ENCODE data around the gene ABCD4. TPM values are rescaled to one million over a fixed set of nuclear protein-coding genes. Genes with fewer than 3 reads are reported as not detected.
A peak's percentile ranks its signal among the peaks of the same experiment; 100 is the strongest.
"Not testable (repeated sequence)": the region's sequence is repeated elsewhere in the genome, so short reads cannot be mapped to it uniquely, and the experiment has no call there.

Gene ABCD4
- total RNA-seq, 2 donors from 2014 or later: 51.2 to 56.6 TPM

GRCh38 chr14:74292061-74292460 is 10.7 kb downstream of the ABCD4 start:
- Mint-ChIP-seq H3K36me3 (ENCODE audit: insufficient read depth in 2 of 2) (peaks cover 3 to 6% of the 10 kb centered on the region in 2 donors), H3K4me1 (ENCODE audit: low read depth) (no peaks in the 10 kb centered on the region), H3K9me3 (no peaks in the 10 kb centered on the region), H3K27me3 (ENCODE audit: low read depth) (no peaks in the 10 kb centered on the region), H3K27ac (no peak overlapping the region), H3K4me3 (no peak overlapping the region)
- ATAC-seq (replicated peaks in 1 of 2): no peak
- DNase-seq: no peak

- no peak for ATAC-seq (replicated peaks in 1 of 2)
- DNase-seq: peak in 1 of 2 donors; percentile 8
Observed at GRCh38 chr14:74290415-74290814, 12.3 kb downstream of the ABCD4 start.

GRCh38 chr14:74289801-74290200 is 12.9 kb downstream of the ABCD4 start:
- H3K9me3 Mint-ChIP-seq: no peaks in the 10 kb centered on the region
- H3K27ac Mint-ChIP-seq: no peak overlapping the region
- no peak overlapping the region for H3K4me3 Mint-ChIP-seq
- no peak for DNase-seq
- no peaks in the 10 kb centered on the region for H3K27me3 Mint-ChIP-seq (ENCODE audit: low read depth)
- no peak for ATAC-seq (replicated peaks in 1 of 2)
- peaks cover 9 to 13% of the 10 kb centered on the region in 2 donors for H3K36me3 Mint-ChIP-seq (ENCODE audit: insufficient read depth in 2 of 2)
- no peaks in the 10 kb centered on the region for H3K4me1 Mint-ChIP-seq (ENCODE audit: low read depth)

More at GRCh38 chr14:74290415-74290814, 12.3 kb downstream of the ABCD4 start:
- Mint-ChIP-seq H3K9me3 (no peaks in the 10 kb centered on the region), H3K36me3 (ENCODE audit: insufficient read depth in 2 of 2) (peaks cover 9 to 13% of the 10 kb centered on the region in 2 donors), H3K4me1 (ENCODE audit: low read depth) (no peaks in the 10 kb centered on the region), H3K27me3 (ENCODE audit: low read depth) (no peaks in the 10 kb centered on the region), H3K27ac (no peak overlapping the region), H3K4me3 (no peak overlapping the region)

- ATAC-seq (replicated peaks in 1 of 2): no peak
- Mint-ChIP-seq H3K27me3 (ENCODE audit: low read depth) (no peaks in the 10 kb centered on the region), H3K4me1 (ENCODE audit: low read depth) (no peaks in the 10 kb centered on the region), H3K9me3 (no peaks in the 10 kb centered on the region), H3K27ac (no peak overlapping the region), H3K4me3 (no peak overlapping the region), H3K36me3 (ENCODE audit: insufficient read depth in 2 of 2) (peaks cover 12 to 14% of the 10 kb centered on the region in 2 donors)
- no peak for DNase-seq
Observed at GRCh38 chr14:74286736-74287135, 16.0 kb downstream of the ABCD4 start.

- Mint-ChIP-seq H3K4me1 (ENCODE audit: low read depth) (no peaks in the 10 kb centered on the region), H3K27me3 (ENCODE audit: low read depth) (no peaks in the 10 kb centered on the region), H3K9me3 (peaks cover 1 to 3% of the 10 kb centered on the region in 2 donors), H3K36me3 (ENCODE audit: insufficient read depth in 2 of 2) (peaks cover 9% of the 10 kb centered on the region in 2 donors), H3K4me3 (no peak overlapping the region), H3K27ac (no peak overlapping the region)
- no peak for ATAC-seq (replicated peaks in 1 of 2)
- DNase-seq: no peak
Observed at GRCh38 chr14:74281069-74281468, 21.7 kb downstream of the ABCD4 start.

- Mint-ChIP-seq H3K27me3 (ENCODE audit: low read depth) (no peaks in the 10 kb centered on the region), H3K27ac (no peak overlapping the region), H3K9me3 (peaks cover 1 to 3% of the 10 kb centered on the region in 2 donors), H3K4me3 (no peak overlapping the region), H3K36me3 (ENCODE audit: insufficient read depth in 2 of 2) (peaks cover 3 to 4% of the 10 kb centered on the region in 2 donors), H3K4me1 (ENCODE audit: low read depth) (no peaks in the 10 kb centered on the region)
- ATAC-seq (replicated peaks in 1 of 2) (no peak), DNase-seq (no peak)
Observed at GRCh38 chr14:74278080-74278479, 24.7 kb downstream of the ABCD4 start.

- Mint-ChIP-seq H3K36me3 (ENCODE audit: insufficient read depth in 2 of 2) (peaks cover 0 to 3% of the 10 kb centered on the region in 2 donors), H3K4me1 (ENCODE audit: low read depth) (no peaks in the 10 kb centered on the region), H3K9me3 (peaks cover 1 to 3% of the 10 kb centered on the region in 2 donors), H3K27ac (no peak overlapping the region), H3K4me3 (no peak overlapping the region), H3K27me3 (ENCODE audit: low read depth) (no peaks in the 10 kb centered on the region)
- no peak for DNase-seq
- peak in 1 of 2 donors; percentile 18 for ATAC-seq (replicated peaks in 1 of 2)
Observed at GRCh38 chr14:74275241-74275841, 27.4 kb downstream of the ABCD4 start.

- H3K4me1 Mint-ChIP-seq (ENCODE audit: low read depth): no peaks in the 10 kb centered on the region
- no peak overlapping the region for H3K27ac Mint-ChIP-seq
- H3K27me3 Mint-ChIP-seq (ENCODE audit: low read depth): no peaks in the 10 kb centered on the region
- no peak overlapping the region for H3K4me3 Mint-ChIP-seq
- H3K36me3 Mint-ChIP-seq (ENCODE audit: insufficient read depth in 2 of 2): no peaks in the 10 kb centered on the region
- H3K9me3 Mint-ChIP-seq: no peaks in the 10 kb centered on the region
- DNase-seq: no peak
- ATAC-seq (replicated peaks in 1 of 2): no peak
Observed at GRCh38 chr14:74271365-74271764, 31.4 kb downstream of the ABCD4 start.

GRCh38 chr14:74270382-74271177 is 32.2 kb downstream of the ABCD4 start:
- not testable (repeated sequence) for H3K4me3 Mint-ChIP-seq; H3K36me3 Mint-ChIP-seq (ENCODE audit: insufficient read depth in 2 of 2); ATAC-seq (replicated peaks in 1 of 2); H3K27ac Mint-ChIP-seq; DNase-seq; H3K9me3 Mint-ChIP-seq; H3K4me1 Mint-ChIP-seq (ENCODE audit: low read depth); H3K27me3 Mint-ChIP-seq (ENCODE audit: low read depth)

- H3K4me1 Mint-ChIP-seq (ENCODE audit: low read depth): no peaks in the 10 kb centered on the region
- no peaks in the 10 kb centered on the region for H3K27me3 Mint-ChIP-seq (ENCODE audit: low read depth)
- H3K27ac Mint-ChIP-seq: no peak overlapping the region
- no peaks in the 10 kb centered on the region for H3K9me3 Mint-ChIP-seq
- H3K4me3 Mint-ChIP-seq: no peak overlapping the region
- ATAC-seq (replicated peaks in 1 of 2) (no peak), DNase-seq (no peak)
- no peaks in the 10 kb centered on the region for H3K36me3 Mint-ChIP-seq (ENCODE audit: insufficient read depth in 2 of 2)
Observed at GRCh38 chr14:74267588-74267987, 35.1 kb downstream of the ABCD4 start.

GRCh38 chr14:74265301-74265965 is 37.3 kb downstream of the ABCD4 start:
- no peak overlapping the region for H3K27ac Mint-ChIP-seq
- H3K27me3 Mint-ChIP-seq (ENCODE audit: low read depth): no peaks in the 10 kb centered on the region
- H3K36me3 Mint-ChIP-seq (ENCODE audit: insufficient read depth in 2 of 2): no peaks in the 10 kb centered on the region
- no peaks in the 10 kb centered on the region for H3K4me1 Mint-ChIP-seq (ENCODE audit: low read depth)
- ATAC-seq (replicated peaks in 1 of 2): no peak
- H3K9me3 Mint-ChIP-seq: no peaks in the 10 kb centered on the region
- H3K4me3 Mint-ChIP-seq: no peak overlapping the region
- DNase-seq: no peak

GRCh38 chr14:74263921-74264320 is 38.8 kb downstream of the ABCD4 start:
- Mint-ChIP-seq H3K4me3 (no peak overlapping the region), H3K36me3 (ENCODE audit: insufficient read depth in 2 of 2) (no peaks in the 10 kb centered on the region), H3K4me1 (ENCODE audit: low read depth) (no peaks in the 10 kb centered on the region), H3K27me3 (ENCODE audit: low read depth) (peaks cover 3% of the 10 kb centered on the region), H3K9me3 (no peaks in the 10 kb centered on the region), H3K27ac (no peak overlapping the region)
- no peak for ATAC-seq (replicated peaks in 1 of 2)
- DNase-seq: no peak

GRCh38 chr14:74263181-74263580 is 39.6 kb downstream of the ABCD4 start:
- H3K36me3 Mint-ChIP-seq (ENCODE audit: insufficient read depth in 2 of 2): no peaks in the 10 kb centered on the region
- H3K9me3 Mint-ChIP-seq: no peaks in the 10 kb centered on the region
- H3K4me1 Mint-ChIP-seq (ENCODE audit: low read depth): no peaks in the 10 kb centered on the region
- ATAC-seq (replicated peaks in 1 of 2): no peak
- DNase-seq: no peak
- H3K27ac Mint-ChIP-seq: no peak overlapping the region
- no peak overlapping the region for H3K4me3 Mint-ChIP-seq
- H3K27me3 Mint-ChIP-seq (ENCODE audit: low read depth): peaks cover 7% of the 10 kb centered on the region

All from activated T-cell treated with anti-CD3 and anti-CD28 coated beads, Interleukin-2, amount 50 U/mL, for 72 hours (primary cell).